Gastroesophageal sphincter (tissue), 3 donors: ENCODE data around the gene SELENOW.
"Not testable (repeated sequence)": the region's sequence is repeated elsewhere in the genome, so short reads cannot be mapped to it uniquely, and the experiment has no call there.

Experiments used
- EP300 ChIP-seq: sonication (generic); formaldehyde crosslinking; IDR thresholded peaks from one replicate; pipeline ENCODE4 v1.6.1; 2017; ENCODE audit warnings: antibody characterized with exemption, mild to moderate bottlenecking
- POLR2AphosphoS5 ChIP-seq: sonication (generic); formaldehyde crosslinking; IDR thresholded peaks from one replicate; pipeline ENCODE4 v1.6.1; 2017; ENCODE audit warnings: antibody characterized with exemption
- TF ChIP-seq, protein P1 (sequence below), 4 experiments: fragments of 200-600 bp in 2 of 4; fragments of 450-650 bp in 2 of 4; sonication (generic) in 1 of 4; IDR thresholded peaks; one replicate each; pipeline ENCODE4 v1.5.1; 2017 to 2019; ENCODE audit warnings: antibody characterized with exemption in 4 of 4, mild to moderate bottlenecking in 2 of 4, moderate library complexity in 2 of 4

DNA sequence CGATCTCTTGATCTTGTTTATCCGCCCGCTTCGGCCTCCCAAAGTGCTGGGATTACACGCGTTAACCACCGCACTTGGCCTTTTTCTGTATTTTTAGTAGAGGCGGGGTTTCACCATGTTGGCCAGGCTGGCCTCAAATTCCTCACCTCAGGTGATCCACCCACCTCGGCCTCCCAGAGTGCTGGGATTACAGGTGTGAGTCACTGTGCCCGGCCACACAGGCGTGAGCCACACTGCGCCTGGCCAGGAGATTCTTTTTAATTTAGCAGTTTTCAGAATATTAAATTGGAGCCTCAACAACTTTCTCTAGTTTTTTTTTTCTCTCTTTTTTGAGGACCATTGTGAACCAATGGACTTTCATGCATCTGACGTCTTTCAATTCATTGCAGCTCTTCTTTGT, 11.3 kb downstream of the SELENOW start:
- TF ChIP-seq, protein P1, sequence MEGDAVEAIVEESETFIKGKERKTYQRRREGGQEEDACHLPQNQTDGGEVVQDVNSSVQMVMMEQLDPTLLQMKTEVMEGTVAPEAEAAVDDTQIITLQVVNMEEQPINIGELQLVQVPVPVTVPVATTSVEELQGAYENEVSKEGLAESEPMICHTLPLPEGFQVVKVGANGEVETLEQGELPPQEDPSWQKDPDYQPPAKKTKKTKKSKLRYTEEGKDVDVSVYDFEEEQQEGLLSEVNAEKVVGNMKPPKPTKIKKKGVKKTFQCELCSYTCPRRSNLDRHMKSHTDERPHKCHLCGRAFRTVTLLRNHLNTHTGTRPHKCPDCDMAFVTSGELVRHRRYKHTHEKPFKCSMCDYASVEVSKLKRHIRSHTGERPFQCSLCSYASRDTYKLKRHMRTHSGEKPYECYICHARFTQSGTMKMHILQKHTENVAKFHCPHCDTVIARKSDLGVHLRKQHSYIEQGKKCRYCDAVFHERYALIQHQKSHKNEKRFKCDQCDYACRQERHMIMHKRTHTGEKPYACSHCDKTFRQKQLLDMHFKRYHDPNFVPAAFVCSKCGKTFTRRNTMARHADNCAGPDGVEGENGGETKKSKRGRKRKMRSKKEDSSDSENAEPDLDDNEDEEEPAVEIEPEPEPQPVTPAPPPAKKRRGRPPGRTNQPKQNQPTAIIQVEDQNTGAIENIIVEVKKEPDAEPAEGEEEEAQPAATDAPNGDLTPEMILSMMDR (IDR thresholded peaks at IDR 0.05) = not testable (repeated sequence)
- not testable (repeated sequence) for TF ChIP-seq EP300, POLR2AphosphoS5
